GM18907 (cell line): ENCODE data around the gene YWHAB.
"Not testable (repeated sequence)": the region's sequence is repeated elsewhere in the genome, so short reads cannot be mapped to it uniquely, and the experiment has no call there.

Source experiments
- ATAC-seq: cut with Tn5 transposase; IDR thresholded peaks from one replicate; pipeline ENCODE4 v1.9.1; 2021; ENCODE audit warnings: mild to moderate bottlenecking, moderate library complexity; ENCODE audit not compliant: unreplicated experiment

YWHAB gene

GRCh38 chr20:44866703-44867335, 18.7 kb upstream of the YWHAB start:
- no peak for ATAC-seq

GRCh38 chr20:44869471-44869870, 16.0 kb upstream of the YWHAB start:
- no peak for ATAC-seq

GRCh38 chr20:44882360-44882759, 3.1 kb upstream of the YWHAB start:
- not testable (repeated sequence) for ATAC-seq

- no peak for ATAC-seq
Observed at GRCh38 chr20:44883214-44883902, 2.1 kb upstream of the YWHAB start.

GRCh38 chr20:44884907-44885391, 556 bp upstream of the YWHAB start:
- ATAC-seq: no peak

GRCh38 chr20:44886266-44886651, 754 bp downstream of the YWHAB start:
- ATAC-seq: no peak

- ATAC-seq: no peak
Observed at GRCh38 chr20:44886828-44887227, 1.3 kb downstream of the YWHAB start.

- ATAC-seq: no peak
Observed at GRCh38 chr20:44887466-44887865, 2.0 kb downstream of the YWHAB start.

GRCh38 chr20:44888226-44889103, 3.0 kb downstream of the YWHAB start:
- no peak for ATAC-seq

- no peak for ATAC-seq
Observed at GRCh38 chr20:44891826-44892225, 6.3 kb downstream of the YWHAB start.

GRCh38 chr20:44894959-44895358, 9.5 kb downstream of the YWHAB start:
- no peak for ATAC-seq

- ATAC-seq: no peak
Observed at GRCh38 chr20:44896583-44896982, 11.1 kb downstream of the YWHAB start.

GRCh38 chr20:44897133-44897532, 11.6 kb downstream of the YWHAB start:
- no peak for ATAC-seq

GRCh38 chr20:44900231-44900854, 14.8 kb downstream of the YWHAB start:
- no peak for ATAC-seq

GRCh38 chr20:44901974-44902373, 16.5 kb downstream of the YWHAB start:
- ATAC-seq: no peak

- ATAC-seq: no peak
Observed at GRCh38 chr20:44904377-44904776, 18.9 kb downstream of the YWHAB start.

- no peak for ATAC-seq
Observed at GRCh38 chr20:44908987-44909871, 23.7 kb downstream of the YWHAB start.

GRCh38 chr20:44909872-44910689, 24.6 kb downstream of the YWHAB start, which contains the start of gene PABPC1L:
Gene PABPC1L (plus strand): TSS chr20:44910060. CDS start chr20:44910144, 84 bp downstream.
- ATAC-seq: peak; percentile 67

GRCh38 chr20:44910690-44911262, 25.3 kb downstream of the YWHAB start:
- ATAC-seq: no peak
